Uterine smooth muscle cell (primary cell): Measurements from ENCODE around the gene PROCR. TPM values are rescaled to one million over a fixed set of nuclear protein-coding genes. Genes with fewer than 3 reads are reported as not detected.

Source experiments
- total RNA-seq: library from RNA; depleted of rRNA; stranded (reverse); fragments of >200 nt; gene quantifications from 2 replicates; pipeline ENCODE4 v1.2.3, GENCODE V29; 2014

The PROCR gene
- total RNA-seq, result 67.1 and 101 TPM in 2 replicates

GRCh38 chr20:35171753-35172433 is at the start of gene PROCR:
Gene PROCR (plus strand): TSS chr20:35172072. CDS start chr20:35172155, 83 bp downstream.

DNA sequence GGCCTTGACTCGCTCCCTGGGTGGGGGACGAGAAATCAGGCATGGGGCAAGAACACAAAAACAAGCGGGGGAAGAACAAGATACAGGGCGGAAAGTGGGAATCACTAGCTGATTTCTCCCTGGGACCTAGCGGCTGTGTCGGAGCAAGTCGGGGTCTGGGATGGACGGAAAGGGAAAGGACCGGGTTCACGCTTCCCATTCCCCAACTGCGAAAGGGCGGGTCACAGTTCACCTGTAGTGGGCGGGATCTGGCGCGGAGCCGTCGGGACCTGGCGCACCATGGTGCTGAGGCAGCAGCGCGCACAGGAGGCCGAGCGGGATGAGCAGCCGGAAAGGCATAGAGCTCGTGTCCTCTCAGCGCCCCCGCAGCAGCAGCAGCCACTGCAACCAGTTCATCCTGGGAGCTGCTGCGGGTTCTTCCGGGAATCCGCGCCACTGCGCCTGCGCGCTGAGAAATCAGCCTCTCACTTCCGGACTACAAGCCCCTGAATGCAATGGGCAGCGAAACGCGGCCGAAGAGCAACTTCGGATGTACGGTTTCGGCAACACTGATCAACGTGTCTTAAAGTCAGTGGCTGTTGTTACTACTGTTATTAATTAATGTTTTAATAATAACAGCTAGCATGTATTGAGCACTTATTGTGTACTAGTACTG is 24.8 kb upstream of the PROCR start, which contains the start of gene EDEM2:
Gene EDEM2 (minus strand): TSS at position 417 of the 655 bp plus-strand sequence. CDS start 78 bp downstream, at position 339.

GRCh38 chr20:35226126-35226883 is 54.4 kb downstream of the PROCR start, which contains the start of gene MMP24:
Gene MMP24 (plus strand): TSS chr20:35226690. CDS start chr20:35226739, 49 bp downstream.

Other genes starting within 250 kb of the PROCR start
- gene GSS, start 216.3 kb upstream of the PROCR start, total RNA-seq, result 75.7 and 104 TPM in 2 replicates
- gene MYH7B, start 216.2 kb upstream of the PROCR start, total RNA-seq, result under 0.01 and 0.33 TPM in 2 replicates
- 77.4 and 78.1 TPM in 2 replicates for gene TRPC4AP, start 79.3 kb upstream of the PROCR start, total RNA-seq
- gene EDEM2, start 24.7 kb upstream of the PROCR start, total RNA-seq, result 27.2 and 56.7 TPM in 2 replicates
- gene MMP24, start 54.6 kb downstream of the PROCR start, total RNA-seq, result 0.11 and 0.12 TPM in 2 replicates
- gene MMP24OS, start 106.0 kb downstream of the PROCR start, total RNA-seq, result 7.1 and 17.0 TPM in 2 replicates
- 99.1 and 161 TPM in 2 replicates for gene EIF6, start 112.7 kb downstream of the PROCR start, total RNA-seq
- not detected in 2 replicates for gene FAM83C, start 120.4 kb downstream of the PROCR start, total RNA-seq
- gene UQCC1, start 239.9 kb downstream of the PROCR start, total RNA-seq, result 22.0 and 27.1 TPM in 2 replicates